Measurements from ENCODE around the gene KAT8. TPM values are rescaled to one million over a fixed set of nuclear protein-coding genes. Genes with fewer than 3 reads are reported as not detected.
A peak's percentile ranks its signal among the peaks of the same experiment; 100 is the strongest.

Gene KAT8
- total RNA-seq = 72.6 and 76.9 TPM in 2 replicates
- long read RNA-seq, partial matches to known transcripts = 1 of 2 reads
- long read RNA-seq, other reads (novel, unspliced or antisense) = 1 of 2 reads

DNA sequence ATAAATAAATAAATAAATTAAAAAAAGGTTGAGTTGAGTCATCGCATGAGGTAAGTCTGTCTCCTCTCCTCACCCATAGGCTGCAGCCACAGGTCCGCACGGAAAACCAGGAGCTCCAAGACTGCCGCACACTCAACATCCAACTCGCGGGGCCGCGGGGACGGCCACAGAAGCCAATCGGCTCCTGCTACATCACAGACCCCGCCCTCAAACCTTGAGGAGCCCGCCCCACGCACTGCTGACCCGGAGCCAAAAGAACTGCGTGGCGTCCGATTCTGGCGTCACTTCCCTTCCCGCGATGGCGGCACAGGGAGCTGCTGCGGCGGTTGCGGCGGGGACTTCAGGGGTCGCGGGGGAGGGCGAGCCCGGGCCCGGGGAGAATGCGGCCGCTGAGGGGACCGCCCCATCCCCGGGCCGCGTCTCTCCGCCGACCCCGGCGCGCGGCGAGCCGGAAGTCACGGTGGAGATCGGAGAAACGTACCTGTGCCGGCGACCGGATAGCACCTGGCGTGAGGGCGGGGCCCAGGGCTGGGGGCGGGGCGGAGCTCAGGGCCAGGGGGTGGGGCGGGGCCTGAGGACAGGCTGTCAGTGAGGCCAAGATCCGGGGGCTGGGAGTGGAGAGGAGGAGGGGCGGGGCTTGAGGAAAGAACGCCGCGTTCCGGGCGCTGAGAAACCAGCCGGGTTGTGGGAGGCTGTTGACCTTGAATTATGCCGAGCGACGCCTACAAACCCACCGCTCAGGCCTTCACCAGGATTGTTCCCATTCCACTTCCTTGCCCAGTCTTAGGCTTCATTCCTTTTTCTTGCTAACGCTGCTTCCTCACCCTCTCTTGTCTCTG, at the start of gene KAT8:
Gene KAT8 (plus strand): TSS at position 281 of the 839 bp plus-strand sequence. CDS start 18 bp downstream, at position 299.
- Mint-ChIP-seq H3K27ac (ENCODE audit: unreplicated experiment) (peak within 1 kb of the TSS; percentile 52), H3K9me3 (no peaks in the 10 kb centered on the region), H3K36me3 (ENCODE audit: low read depth) (peaks cover 3% of the 10 kb centered on the region), H3K27me3 (ENCODE audit: low read depth) (no peaks in the 10 kb centered on the region), H3K4me1 (peaks cover 12% of the 10 kb centered on the region), H3K4me3 (peak within 1 kb of the TSS; percentile 92)
- peak; percentile 93 for DNase-seq (ENCODE audit: low read depth, low spot score)
- TF ChIP-seq, protein P1, sequence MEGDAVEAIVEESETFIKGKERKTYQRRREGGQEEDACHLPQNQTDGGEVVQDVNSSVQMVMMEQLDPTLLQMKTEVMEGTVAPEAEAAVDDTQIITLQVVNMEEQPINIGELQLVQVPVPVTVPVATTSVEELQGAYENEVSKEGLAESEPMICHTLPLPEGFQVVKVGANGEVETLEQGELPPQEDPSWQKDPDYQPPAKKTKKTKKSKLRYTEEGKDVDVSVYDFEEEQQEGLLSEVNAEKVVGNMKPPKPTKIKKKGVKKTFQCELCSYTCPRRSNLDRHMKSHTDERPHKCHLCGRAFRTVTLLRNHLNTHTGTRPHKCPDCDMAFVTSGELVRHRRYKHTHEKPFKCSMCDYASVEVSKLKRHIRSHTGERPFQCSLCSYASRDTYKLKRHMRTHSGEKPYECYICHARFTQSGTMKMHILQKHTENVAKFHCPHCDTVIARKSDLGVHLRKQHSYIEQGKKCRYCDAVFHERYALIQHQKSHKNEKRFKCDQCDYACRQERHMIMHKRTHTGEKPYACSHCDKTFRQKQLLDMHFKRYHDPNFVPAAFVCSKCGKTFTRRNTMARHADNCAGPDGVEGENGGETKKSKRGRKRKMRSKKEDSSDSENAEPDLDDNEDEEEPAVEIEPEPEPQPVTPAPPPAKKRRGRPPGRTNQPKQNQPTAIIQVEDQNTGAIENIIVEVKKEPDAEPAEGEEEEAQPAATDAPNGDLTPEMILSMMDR (conservative IDR thresholded peaks at IDR 0.05) = no peak

DNA sequence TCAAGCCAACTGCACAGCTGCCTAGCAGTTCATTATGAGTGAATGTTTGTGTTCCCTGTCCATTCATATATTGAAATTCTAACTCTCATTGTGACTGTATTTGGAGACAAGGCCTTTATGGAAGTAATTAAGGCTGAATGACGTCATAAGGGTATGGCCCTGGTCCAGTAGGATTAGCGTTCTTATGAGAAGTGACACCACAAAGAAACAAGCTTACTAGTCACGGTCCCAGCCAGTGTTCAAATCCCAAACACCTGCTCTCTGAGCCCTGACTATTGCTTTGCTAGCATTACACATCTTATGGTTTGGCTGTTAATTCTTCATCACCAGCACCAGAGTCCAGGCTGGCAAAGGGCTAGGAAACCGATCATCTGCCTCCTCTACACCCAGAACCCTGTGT, 45.6 kb upstream of the KAT8 start:
- no peaks in the 10 kb centered on the region for H3K36me3 Mint-ChIP-seq (ENCODE audit: low read depth)
- H3K4me1 Mint-ChIP-seq = peaks cover 23% of the 10 kb centered on the region
- peak overlapping the region; percentile 100 for H3K27ac Mint-ChIP-seq (ENCODE audit: unreplicated experiment)
- peak overlapping the region; percentile 100 for H3K4me3 Mint-ChIP-seq
- no peak for DNase-seq (ENCODE audit: low read depth, low spot score)
- no peaks in the 10 kb centered on the region for H3K27me3 Mint-ChIP-seq (ENCODE audit: low read depth)
- no peaks in the 10 kb centered on the region for H3K9me3 Mint-ChIP-seq
- TF ChIP-seq, protein P1 (conservative IDR thresholded peaks at IDR 0.05) = no peak

DNA sequence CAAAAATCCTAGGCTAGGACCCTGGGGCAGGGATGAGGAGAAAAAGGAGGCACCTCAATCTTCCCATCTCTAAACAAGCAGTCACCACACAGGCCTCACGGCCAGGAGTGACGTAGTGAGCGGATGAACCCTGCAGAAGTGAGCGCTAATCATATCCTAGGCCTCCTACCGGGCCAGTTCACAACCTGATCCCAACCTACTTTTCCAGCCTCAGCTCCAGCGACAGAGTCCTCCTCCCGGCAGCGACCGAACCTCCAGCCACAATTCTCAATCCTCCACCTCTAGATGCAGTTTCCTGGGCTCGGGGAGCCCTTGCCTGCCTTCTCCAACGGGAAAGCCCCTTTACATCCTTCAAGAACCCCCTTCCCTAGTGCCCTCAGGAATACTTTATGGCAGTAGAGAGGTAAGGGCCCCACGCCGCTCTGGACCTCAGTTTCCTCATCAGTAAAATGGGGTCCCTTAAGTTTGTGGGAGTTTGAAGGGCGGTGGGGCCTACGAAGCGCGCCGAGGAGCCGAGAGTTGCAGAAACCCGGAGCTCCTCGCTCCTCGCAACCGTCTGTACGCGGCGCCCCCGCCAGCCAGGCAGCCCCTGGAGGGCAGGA, 44.8 kb upstream of the KAT8 start:
- H3K27me3 Mint-ChIP-seq (ENCODE audit: low read depth) = no peaks in the 10 kb centered on the region
- DNase-seq (ENCODE audit: low read depth, low spot score) = no peak
- H3K27ac Mint-ChIP-seq (ENCODE audit: unreplicated experiment) = peak overlapping the region; percentile 100
- no peaks in the 10 kb centered on the region for H3K9me3 Mint-ChIP-seq
- TF ChIP-seq, protein P1 (conservative IDR thresholded peaks at IDR 0.05) = no peak
- H3K4me1 Mint-ChIP-seq = peaks cover 23% of the 10 kb centered on the region
- no peaks in the 10 kb centered on the region for H3K36me3 Mint-ChIP-seq (ENCODE audit: low read depth)
- H3K4me3 Mint-ChIP-seq = peak overlapping the region; percentile 100

DNA sequence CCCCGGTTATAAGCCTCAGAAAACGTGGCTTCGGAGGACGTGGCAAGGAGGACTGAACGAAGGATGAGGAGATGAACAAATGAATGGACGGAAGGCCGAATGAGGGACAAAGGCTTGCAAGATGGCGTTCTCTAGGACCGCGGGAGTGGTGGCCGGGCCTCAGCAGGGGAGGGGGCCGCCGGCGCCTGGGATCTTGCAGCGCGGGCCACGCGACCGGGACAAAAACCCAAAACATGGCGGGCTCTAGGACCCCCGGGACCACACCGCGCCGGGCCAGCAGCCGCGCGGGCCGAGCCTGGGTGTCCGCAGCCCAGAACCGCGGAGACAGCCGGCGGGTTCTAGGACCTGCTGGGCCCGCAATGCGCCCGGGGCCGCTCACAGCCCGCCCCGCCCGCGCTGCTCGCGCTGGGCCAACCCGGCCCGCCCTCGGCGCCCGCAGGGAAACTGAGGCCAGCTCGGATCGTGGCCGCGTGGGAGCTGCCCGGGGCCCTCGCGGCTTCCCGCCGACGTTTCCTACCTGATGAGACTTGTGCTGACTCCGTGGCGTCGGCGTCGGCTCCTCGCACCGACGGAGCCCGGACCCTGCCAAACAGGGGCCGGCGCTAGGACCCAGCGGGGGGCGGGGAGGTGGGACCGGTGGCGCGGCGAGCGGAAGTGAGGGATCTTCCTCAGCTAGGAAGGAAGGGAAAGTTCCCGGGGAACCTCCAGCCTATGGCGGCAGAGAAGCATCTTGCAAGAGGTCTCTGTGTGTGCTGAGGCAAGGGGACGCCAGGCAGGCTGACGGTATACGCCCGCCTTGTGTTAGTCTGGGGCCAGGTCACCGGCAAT, 44.1 kb upstream of the KAT8 start:
- peaks cover 23% of the 10 kb centered on the region for H3K4me1 Mint-ChIP-seq
- H3K27ac Mint-ChIP-seq (ENCODE audit: unreplicated experiment) = peak overlapping the region; percentile 100
- H3K36me3 Mint-ChIP-seq (ENCODE audit: low read depth) = peaks cover 5% of the 10 kb centered on the region
- peak overlapping the region; percentile 100 for H3K4me3 Mint-ChIP-seq
- H3K9me3 Mint-ChIP-seq = no peaks in the 10 kb centered on the region
- DNase-seq (ENCODE audit: low read depth, low spot score) = peak; percentile 81
- TF ChIP-seq, protein P1 (conservative IDR thresholded peaks at IDR 0.05) = no peak
- H3K27me3 Mint-ChIP-seq (ENCODE audit: low read depth) = no peaks in the 10 kb centered on the region
